CD4-positive, alpha-beta T cell treated with Interleukin-15 for 4 hours (primary cell): ENCODE measurements around the gene SAMD4B.
A peak's percentile ranks its signal among the peaks of the same experiment; 100 is the strongest.

Experiments
- DNase-seq: peaks from one replicate; pipeline ENCODE4 v3.0.0-alpha.2; 2020; ENCODE audit warnings: low spot score

The SAMD4B gene

DNA sequence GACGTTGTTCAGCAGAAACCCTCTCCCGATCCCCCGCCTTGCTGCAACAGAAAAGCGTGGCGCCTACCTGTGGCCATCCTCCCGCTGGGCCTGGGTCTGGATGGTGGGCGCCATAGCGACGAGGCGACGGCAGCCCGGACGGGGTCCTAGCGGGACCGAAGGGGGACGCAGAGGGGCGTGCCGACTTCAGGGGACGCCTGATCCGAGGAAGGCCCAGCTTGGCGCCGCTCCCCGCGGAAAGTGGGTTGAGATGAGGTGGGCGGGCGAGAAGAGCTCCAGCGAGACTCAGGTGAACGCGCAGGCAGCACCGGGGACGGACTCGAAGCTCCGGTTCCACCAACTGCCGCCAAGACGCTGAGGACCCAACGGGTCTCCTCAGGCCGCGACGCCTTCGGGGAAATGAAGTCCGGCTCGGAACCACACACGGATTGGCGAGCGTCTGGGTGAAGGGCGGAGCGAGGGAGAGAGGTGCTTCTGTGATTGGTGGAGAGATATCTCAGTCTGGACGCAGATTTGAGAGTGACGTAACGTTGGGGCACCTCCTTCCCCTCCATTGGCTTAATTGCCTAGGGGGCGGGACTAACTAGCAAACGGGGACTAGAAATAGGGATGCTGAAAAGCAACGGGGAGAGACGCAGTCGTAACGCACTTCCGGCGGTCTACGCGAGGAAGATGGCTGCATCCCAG lies 48.7 kb downstream of the SAMD4B start, which contains the start of the genes MED29 and PAF1:
TSS of gene MED29 (plus strand) at position 628 of the 687 bp plus-strand sequence. CDS start at position 673, 45 bp downstream.
TSS of gene PAF1 (minus strand) at position 356 of the 687 bp plus-strand sequence. CDS start at position 114, 242 bp downstream.
- DNase-seq: peak; percentile 99

DNA sequence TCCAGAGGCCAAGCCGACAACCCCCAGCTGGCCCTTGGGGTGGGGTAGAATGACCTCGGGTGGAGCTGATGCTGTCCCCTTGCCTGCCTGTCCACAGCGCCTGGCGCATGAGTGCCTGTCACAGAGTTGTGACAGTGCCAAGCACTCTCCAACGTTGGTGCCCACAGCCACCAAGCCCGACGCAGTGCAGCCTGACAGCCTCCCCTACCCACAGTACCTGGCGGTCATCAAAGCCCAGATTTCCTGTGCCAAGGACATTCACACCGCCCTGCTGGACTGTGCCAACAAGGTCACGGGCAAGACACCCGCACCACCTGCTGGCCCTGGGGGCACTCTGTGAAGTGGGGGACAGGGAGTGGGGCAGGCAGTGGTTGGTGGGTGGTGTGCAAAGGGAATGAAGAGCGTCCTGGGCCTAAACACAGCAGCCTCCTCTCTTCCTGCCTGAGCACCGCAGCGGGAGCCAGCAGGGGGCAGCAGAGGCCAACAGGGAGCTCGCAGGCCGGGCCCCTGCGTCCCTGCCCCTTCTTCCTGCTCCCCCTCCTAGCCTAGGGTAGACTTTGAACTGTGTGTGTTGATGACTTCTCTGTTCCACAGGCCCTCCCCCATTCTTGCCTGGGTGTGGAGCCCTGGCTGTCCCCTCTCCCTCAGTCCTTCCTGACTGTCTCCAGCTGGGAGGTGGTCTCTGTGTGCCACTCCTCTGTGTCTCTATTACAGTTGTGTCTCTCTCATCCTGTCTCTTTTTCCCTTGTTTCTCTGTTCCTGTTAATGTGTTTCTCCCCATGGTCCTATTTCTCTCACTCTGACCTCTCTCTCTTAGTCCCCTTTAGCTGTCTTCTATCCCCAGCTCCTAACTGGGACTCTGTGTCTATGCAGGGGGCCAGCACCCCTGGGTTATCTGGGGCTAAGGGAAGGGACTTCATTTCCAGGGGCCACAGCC lies 55.4 kb downstream of the SAMD4B start:
- peak; percentile 95 for DNase-seq

DNA sequence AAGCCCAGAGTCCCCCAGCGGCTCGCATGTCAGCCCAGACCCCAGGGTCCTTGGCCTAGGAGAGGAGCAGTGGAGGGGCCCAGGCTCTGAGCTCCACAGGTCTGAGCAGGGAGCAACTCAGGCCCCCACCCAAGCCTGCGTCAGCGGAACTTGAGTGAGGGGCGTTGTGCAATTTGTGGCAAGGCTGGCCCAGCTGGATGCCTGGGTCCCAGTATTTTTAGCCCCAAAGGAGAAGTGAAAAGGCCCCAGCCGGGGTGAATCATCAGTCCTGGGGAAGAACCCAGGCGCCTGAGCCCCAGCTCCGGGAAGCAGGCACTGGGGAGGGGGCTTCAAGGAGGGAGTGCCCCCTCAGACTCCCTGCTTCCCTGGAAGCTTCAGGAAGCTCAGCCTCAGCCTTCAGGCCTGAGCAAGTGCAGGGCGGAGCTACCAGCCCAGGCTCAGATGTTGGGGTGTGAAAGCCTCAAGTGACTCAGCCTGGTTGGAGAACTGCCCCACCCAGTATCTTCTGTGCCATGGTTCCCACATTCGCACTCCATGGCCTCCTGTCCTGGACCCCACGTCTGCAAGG lies 56.2 kb downstream of the SAMD4B start:
- DNase-seq: peak; percentile 79

DNA sequence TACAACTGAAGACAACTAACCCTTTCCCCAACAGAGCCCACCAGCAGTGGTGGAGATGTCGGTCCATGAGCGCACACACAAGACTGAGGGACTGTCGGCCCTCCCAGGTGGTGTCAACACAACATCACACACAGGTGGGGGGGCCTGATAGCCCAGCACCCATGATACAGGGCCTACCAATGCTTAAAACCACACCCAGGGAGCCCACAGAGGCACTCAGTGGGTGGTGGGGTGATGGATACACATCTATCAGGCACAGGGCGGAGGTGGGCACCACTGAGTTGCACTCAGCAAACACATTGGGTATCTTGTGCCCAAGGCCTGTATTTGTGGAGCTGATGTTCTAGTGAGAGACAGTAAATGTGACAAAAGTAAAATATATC lies 57.4 kb downstream of the SAMD4B start:
- DNase-seq: no peak

DNA sequence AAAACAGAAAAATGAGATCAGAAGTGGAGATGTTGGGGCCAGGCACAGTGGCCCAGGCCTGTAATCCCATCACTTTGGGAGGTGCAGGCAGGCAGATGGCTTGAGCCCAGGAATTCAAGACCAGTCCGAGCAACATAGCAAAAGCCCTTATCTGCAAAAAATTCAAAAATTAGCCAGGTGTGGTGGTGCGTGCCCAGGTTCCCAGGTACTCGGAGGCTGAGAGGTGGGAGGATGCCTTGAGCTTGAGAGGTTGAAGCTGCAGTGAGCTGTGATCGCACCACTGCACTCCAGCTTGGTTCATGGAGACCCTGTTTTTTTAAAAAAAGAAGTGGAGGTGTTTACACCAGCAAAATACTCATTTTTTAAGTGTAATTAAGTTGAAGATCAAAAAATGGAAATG lies 57.8 kb downstream of the SAMD4B start:
- no peak for DNase-seq

DNA sequence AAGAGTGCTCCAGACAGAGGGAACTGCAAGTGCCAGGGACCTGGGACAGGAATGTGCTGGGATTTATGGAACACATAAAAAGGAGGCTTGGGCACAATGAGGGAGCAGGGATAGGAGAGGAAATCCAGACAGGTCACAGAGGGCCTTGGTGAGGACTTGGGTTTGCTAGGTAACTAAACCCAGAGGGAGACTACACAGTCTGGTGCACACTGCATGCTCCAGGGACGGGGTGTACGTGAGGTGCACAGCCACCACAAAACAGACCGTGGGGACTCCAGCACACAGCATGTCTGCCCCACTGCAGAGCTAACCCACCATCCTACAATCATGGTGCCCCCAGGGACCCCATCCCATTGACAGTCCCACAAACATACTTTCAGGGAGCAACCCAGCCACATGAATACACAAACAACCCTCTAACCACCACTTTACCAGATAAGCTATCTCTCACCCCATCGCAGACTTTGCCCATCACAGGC lies 58.9 kb downstream of the SAMD4B start:
- no peak for DNase-seq

DNA sequence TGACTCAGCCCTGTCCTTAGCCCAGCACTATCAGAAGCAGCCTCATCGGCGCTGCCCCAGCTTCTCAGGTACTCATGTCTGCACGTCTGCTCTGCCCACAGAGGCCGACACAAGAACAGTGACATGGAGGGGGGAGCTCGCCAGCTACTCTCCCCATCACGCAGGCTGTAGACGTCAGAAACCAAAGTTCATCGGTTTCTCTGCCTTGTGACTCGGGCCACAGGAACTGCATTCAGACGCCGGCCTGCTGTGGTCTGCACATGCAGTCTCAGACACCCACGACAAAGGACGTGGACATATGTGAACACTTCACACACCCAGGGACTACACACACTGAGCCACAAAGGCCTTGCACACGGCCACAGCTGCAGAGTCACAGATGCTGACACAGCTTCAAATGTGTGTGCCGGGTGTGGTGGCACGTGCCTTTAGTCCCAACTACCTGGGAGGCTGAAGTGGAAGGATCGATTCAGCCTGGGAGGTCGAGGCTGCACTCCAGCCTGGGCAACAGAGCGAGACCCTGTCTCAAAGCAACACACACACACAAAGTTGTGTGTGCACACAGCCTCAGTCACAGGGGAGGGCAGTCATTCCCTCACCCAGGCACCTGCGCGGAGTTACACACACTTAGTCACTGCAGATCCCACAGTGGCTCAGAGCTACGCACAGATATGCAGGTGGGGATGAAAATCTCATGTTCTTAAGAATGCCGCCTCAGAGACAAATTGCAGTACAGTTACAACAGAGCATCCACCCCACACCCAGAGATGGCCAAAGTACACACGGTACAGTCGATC lies 59.5 kb downstream of the SAMD4B start:
- DNase-seq: peak; percentile 91

DNA sequence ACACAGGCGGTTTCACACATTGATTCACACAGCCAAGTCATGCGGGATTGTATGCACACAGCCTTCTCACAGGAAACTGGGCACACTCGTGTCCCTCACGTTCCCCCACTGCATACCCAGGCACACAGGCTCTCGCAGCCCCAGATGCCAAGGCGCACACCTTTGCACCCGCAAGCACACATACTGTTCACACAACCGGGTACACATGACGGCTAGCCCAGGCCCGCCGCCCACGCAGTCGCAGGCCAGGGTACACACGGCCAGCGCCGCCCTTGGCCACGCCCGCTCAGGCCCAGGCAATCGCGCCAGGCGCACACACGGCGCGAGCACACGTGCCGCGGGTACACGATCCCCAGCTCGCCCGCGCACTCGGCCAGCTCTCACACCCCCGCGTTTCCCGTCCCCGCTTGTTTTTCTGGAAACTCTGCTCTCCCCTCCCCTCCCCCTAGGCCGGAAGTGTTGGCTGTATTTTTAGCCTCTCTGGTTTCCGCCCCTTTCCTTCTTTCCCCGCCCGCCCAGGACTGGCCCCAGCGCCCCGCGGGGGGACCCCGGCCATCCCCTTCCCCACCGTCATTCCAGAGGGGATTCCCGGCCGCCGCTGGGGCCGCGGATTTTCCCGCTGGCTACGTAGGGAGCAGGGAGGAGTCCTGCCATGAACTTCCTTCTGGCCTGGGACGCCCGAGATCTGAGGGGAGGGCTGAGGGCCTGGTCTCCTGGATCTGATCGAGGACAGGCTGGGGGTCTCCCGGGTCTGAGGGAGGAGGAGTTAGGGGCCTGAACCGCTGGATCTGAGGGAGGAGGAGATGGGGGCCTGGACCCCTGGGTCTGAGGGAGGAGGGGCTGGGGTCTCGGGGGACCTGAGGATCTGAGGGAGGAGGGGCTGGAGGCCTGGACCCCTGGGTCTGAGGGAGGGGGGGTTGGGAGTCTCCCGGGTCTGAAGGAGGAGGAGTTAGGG lies 60.4 kb downstream of the SAMD4B start:
- peak; percentile 79 for DNase-seq

DNA sequence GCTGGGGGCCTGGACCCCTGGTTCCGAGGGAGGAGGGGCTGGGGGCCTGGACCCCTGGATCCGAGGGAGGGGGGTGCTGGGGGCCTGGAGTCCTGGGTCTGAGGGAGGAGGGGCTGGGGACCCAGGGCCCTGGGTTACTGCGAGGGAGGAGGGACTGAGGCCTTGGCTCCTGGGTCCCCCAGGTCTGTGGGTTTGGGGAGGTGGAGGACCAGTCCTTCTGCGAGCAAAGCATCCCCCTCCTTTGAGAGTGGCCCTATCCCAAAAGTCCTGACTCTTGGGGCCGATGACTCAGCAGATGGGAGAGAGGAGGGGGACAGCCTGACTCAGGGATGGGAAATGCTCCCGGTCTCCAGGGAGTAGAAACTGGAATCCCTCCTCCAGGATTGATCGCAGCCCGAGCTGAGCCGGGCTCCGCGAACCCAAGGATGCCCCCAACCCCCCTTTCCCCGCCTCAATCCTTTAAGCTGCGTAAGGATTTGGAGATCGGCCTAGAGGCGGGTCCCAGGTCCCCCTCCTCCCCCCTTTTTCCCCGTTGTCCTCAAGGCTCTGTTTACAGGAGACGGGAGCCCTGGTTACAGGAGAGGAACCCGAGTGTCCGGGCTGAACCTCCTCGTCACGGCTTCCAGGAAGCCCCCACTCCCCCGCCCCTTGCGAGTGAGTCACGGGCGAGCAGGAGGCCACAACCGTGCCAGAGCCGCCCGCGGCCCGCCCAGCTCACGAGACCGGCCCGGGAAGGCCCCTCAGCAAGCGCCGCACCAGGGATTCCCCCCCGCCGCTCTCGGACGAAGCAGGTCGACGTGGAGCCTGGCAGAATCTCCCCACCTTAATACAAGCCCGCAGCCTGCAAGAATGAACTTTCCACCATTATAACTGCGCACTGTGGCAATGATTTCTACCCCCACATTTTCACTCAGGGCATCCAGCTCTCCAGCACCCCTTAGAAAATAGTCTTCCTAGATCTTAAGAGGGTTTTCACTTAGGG lies 61.4 kb downstream of the SAMD4B start:
- DNase-seq: peak; percentile 96

DNA sequence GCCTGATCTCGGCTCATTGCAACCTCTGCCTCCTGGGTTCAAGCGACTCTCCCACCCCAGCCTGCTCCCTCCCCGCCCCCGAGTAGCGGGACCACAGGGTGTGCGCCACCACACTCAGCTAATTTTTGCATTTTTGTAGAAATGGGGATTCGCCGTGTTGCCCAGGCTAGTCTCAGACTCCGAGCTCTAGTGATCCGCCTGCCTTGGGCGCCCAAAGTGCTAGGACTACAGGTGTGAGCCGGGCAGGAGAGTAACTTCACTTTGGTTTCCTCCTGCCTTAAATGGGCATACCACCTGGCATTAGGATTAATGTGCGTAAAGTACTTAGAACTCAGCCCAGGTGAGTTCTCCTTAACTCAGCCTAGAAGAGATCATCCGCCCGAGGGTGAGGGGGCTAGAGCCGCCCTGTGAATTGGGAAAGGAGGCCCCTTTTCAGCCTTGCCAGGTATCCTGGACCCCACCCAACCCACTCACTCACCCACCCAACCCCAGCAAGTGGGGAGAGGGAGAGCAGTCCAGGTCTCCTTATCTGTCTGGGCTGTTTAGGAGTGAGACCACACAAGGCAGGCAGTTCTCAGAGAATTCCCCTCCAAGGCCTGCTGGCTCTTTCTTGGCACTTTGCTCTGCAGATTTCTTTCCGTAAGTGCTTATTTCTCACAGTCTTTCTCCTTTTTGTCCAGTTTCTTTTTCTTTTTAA lies 63.2 kb downstream of the SAMD4B start:
- DNase-seq: peak; percentile 35

DNA sequence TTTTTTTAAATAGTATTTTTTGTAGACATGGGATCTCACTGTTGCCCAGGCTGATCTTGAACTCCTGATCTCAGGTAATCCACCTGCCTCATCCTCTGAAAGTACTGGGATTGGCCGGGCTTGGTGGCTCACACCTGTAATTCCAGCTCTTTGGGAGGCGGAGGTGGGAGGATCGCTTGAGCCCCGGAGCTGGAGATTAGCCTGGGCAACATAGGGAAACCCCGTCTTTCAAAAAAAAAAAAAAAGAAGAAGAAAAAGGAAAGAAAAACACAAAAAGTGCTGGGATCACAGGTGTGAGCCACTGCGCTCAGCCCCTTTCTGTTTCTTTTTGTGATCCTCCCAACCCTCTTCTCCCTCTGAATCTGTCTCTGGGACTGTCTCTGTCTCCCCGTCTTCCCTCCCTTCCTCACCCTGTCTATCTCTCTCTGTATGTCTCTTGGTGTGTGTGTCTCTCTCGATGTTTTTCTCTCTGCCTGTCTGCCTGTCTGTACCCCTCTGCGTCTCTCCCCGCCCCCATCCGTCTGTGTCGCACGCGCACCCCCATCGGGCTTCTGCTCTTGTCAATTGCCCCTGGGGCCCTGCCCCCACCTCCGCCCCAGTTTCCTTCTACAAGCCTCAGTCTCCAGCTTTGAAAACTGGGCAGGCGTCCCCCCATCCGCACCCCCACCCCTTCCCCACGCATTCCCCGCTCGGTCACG lies 63.9 kb downstream of the SAMD4B start:
- peak; percentile 92 for DNase-seq

DNA sequence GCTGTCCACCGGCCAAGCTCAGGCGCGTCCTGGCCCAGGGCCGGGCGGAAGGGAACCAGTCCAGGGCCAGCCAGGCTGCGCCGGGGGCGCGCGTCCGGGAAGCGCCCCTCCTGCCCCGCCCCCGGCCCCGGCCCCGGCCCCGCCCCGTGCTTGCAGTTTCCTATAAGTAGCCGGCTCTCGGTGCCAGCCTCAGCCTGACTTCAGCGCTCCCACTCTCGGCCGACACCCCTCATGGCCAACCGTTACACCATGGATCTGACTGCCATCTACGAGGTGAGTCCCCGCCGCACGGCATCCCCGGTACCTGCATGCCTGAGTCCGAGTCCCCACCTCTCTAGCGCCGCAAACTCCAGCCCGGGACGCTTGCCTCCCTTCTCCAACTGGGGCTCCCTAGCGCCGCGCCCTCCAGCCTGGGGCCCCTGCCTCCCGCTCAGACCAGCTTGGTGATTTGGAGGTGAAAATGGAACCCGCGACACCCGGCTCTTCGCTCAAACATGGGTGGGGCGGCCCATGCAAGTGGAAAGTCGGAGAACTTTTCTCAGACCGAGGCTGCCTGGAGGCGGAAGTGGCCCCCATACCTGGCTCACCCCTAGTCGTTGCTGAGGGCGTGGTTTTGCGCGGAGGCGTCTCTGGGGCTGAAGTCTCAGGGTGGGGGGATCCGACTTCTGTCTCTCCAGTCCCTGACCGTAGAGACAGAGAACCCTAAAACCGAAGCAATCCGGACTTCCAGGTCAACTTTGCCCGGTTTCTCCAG lies 64.6 kb downstream of the SAMD4B start, which contains the start of gene ZFP36:
TSS of gene ZFP36 (plus strand) at position 192 of the 754 bp plus-strand sequence. CDS start at position 250, 58 bp downstream.
- peak; percentile 92 for DNase-seq

DNA sequence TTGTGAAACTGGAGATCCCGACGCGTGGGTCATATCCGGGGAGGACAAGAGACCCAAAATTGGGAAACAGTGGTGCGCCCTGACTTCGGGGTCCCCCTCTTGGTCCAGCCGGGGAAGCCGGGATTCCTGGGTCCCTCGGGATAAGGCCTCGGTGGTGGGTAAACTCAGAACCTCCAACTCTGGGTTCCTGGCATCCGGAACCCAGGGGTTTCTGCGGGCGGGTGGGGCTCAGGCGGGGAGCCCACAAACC lies 65.1 kb downstream of the SAMD4B start:
- DNase-seq: no peak

DNA sequence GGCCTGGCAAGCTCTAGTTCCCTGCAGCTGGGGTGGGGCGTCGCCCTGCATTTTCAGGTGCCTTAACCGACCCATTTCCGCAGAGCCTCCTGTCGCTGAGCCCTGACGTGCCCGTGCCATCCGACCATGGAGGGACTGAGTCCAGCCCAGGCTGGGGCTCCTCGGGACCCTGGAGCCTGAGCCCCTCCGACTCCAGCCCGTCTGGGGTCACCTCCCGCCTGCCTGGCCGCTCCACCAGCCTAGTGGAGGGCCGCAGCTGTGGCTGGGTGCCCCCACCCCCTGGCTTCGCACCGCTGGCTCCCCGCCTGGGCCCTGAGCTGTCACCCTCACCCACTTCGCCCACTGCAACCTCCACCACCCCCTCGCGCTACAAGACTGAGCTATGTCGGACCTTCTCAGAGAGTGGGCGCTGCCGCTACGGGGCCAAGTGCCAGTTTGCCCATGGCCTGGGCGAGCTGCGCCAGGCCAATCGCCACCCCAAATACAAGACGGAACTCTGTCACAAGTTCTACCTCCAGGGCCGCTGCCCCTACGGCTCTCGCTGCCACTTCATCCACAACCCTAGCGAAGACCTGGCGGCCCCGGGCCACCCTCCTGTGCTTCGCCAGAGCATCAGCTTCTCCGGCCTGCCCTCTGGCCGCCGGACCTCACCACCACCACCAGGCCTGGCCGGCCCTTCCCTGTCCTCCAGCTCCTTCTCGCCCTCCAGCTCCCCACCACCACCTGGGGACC lies 65.6 kb downstream of the SAMD4B start:
- peak; percentile 75 for DNase-seq

DNA sequence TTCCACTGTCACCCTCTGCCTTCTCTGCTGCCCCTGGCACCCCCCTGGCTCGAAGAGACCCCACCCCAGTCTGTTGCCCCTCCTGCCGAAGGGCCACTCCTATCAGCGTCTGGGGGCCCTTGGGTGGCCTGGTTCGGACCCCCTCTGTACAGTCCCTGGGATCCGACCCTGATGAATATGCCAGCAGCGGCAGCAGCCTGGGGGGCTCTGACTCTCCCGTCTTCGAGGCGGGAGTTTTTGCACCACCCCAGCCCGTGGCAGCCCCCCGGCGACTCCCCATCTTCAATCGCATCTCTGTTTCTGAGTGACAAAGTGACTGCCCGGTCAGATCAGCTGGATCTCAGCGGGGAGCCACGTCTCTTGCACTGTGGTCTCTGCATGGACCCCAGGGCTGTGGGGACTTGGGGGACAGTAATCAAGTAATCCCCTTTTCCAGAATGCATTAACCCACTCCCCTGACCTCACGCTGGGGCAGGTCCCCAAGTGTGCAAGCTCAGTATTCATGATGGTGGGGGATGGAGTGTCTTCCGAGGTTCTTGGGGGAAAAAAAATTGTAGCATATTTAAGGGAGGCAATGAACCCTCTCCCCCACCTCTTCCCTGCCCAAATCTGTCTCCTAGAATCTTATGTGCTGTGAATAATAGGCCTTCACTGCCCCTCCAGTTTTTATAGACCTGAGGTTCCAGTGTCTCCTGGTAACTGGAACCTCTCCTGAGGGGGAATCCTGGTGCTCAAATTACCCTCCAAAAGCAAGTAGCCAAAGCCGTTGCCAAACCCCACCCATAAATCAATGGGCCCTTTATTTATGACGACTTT lies 66.4 kb downstream of the SAMD4B start:
- peak; percentile 23 for DNase-seq
